NCI-H187 (cell line): ENCODE measurements around the gene NCKAP5.
"Not testable (repeated sequence)": the region's sequence is repeated elsewhere in the genome, so short reads cannot be mapped to it uniquely, and the experiment has no call there.

Experiments used
- DNase-seq, 2 experiments: peaks; one replicate each; lab custom pipeline; 2025; lab: John Stamatoyannopoulos, UW

NCKAP5 gene

GRCh38 chr2:133266041-133266925 lies 302.0 kb downstream of the NCKAP5 start:
- no peak for DNase-seq

GRCh38 chr2:133265432-133265949 lies 302.8 kb downstream of the NCKAP5 start:
- no peak for DNase-seq

GRCh38 chr2:133264989-133265401 lies 303.3 kb downstream of the NCKAP5 start:
- DNase-seq, result no peak

- no peak for DNase-seq
Measured at GRCh38 chr2:133262893-133263292, 305.4 kb downstream of the NCKAP5 start.

- DNase-seq, result no peak
Measured at GRCh38 chr2:133255360-133255759, 312.9 kb downstream of the NCKAP5 start.

- no peak for DNase-seq
Measured at GRCh38 chr2:133253793-133254192, 314.5 kb downstream of the NCKAP5 start.

- no peak for DNase-seq
Measured at GRCh38 chr2:133252780-133253355, 315.4 kb downstream of the NCKAP5 start.

- DNase-seq, result no peak
Measured at GRCh38 chr2:133249362-133249761, 318.9 kb downstream of the NCKAP5 start.

GRCh38 chr2:133248264-133248663 lies 320.0 kb downstream of the NCKAP5 start:
- DNase-seq, result no peak

- DNase-seq, result no peak
Measured at GRCh38 chr2:133247631-133248030, 320.6 kb downstream of the NCKAP5 start.

GRCh38 chr2:133241224-133241571 lies 327.1 kb downstream of the NCKAP5 start:
- no peak for DNase-seq

GRCh38 chr2:133240491-133241223 lies 327.6 kb downstream of the NCKAP5 start:
- DNase-seq, result no peak

GRCh38 chr2:133235968-133236367 lies 332.3 kb downstream of the NCKAP5 start:
- DNase-seq, result no peak

GRCh38 chr2:133232556-133232955 lies 335.7 kb downstream of the NCKAP5 start:
- no peak for DNase-seq

- no peak for DNase-seq
Measured at GRCh38 chr2:133231264-133231663, 337.0 kb downstream of the NCKAP5 start.

GRCh38 chr2:133229974-133230373 lies 338.3 kb downstream of the NCKAP5 start:
- DNase-seq, result no peak

- DNase-seq, result no peak
Measured at GRCh38 chr2:133223226-133223625, 345.0 kb downstream of the NCKAP5 start.

GRCh38 chr2:133221398-133221797 lies 346.9 kb downstream of the NCKAP5 start:
- no peak for DNase-seq

GRCh38 chr2:133218204-133218603 lies 350.1 kb downstream of the NCKAP5 start:
- no peak for DNase-seq

GRCh38 chr2:133215477-133215876 lies 352.8 kb downstream of the NCKAP5 start:
- DNase-seq, result no peak

- DNase-seq, result no peak
Measured at GRCh38 chr2:133213651-133214050, 354.6 kb downstream of the NCKAP5 start.

GRCh38 chr2:133209325-133209724 lies 358.9 kb downstream of the NCKAP5 start:
- no peak for DNase-seq

- DNase-seq, result not testable (repeated sequence)
Measured at GRCh38 chr2:133206666-133207065, 361.6 kb downstream of the NCKAP5 start.
